Progenitor cell of endocrine pancreas (in vitro differentiated cells): ENCODE results near the gene TMA7B. TPM values are rescaled to one million over a fixed set of nuclear protein-coding genes. Genes with fewer than 3 reads are reported as not detected.

Experiments used
- DNase-seq: peaks from one replicate; pipeline ENCODE4 v3.0.0; 2021; ENCODE audit warnings: low spot score; ENCODE audit not compliant: unreplicated experiment
- H3K27ac Mint-ChIP-seq: 2 replicates; pipeline ENCODE4 v1.8.0; 2021; ENCODE audit warnings: mild to moderate bottlenecking, moderate library complexity, mixed read lengths
- H3K27me3 Mint-ChIP-seq: 2 replicates; pipeline ENCODE4 v1.8.0; 2021; ENCODE audit warnings: mixed read lengths
- H3K36me3 Mint-ChIP-seq: 2 replicates; pipeline ENCODE4 v1.8.0; 2022; ENCODE audit warnings: mixed read lengths; ENCODE audit not compliant: insufficient read depth
- H3K4me1 Mint-ChIP-seq: 2 replicates; pipeline ENCODE4 v1.8.0; 2021; ENCODE audit warnings: low read depth, mixed read lengths
- H3K4me3 Mint-ChIP-seq: 2 replicates; pipeline ENCODE4 v1.8.0; 2021; ENCODE audit warnings: low read depth, mild to moderate bottlenecking, moderate library complexity, mixed read lengths
- H3K9me3 Mint-ChIP-seq: 2 replicates; pipeline ENCODE4 v1.8.0; 2021; ENCODE audit warnings: low read depth, mixed read lengths
- total RNA-seq: library from RNA; stranded (reverse); gene quantifications from 2 replicates; pipeline ENCODE4 v1.2.1, GENCODE V29; 2021
- TF ChIP-seq, protein P1 (sequence below): fragments of 200-600 bp; sonication (generic); IDR thresholded peaks from one replicate; pipeline ENCODE4 v1.5.0; 2021; ENCODE audit warnings: antibody characterized with exemption, mild to moderate bottlenecking; ENCODE audit not compliant: unreplicated experiment

TMA7B gene
- total RNA-seq, 1 donor from 2014 or later = not detected

DNA sequence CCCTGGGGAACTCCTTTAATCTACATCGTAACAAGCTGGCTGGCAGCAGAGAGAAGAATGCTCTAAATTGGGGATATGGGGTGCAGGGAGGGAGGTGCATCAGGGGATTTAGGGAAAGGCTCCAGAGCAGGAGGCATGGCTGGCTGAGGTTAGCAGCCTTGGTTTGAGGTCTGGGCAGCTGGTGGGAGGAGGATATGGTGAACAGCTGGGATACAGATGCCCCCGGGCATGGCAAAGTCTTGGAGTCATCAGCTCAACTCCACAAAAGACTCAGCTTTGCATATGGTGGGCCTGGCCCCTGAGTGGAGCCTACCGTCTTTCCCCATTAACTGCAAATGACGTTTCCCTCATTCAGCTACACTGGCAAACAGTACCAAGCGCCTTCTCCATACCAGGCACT is 40.0 kb downstream of the TMA7B start:
- no peaks in the 10 kb centered on the region for H3K27me3 Mint-ChIP-seq
- H3K36me3 Mint-ChIP-seq = peaks cover 5% of the 10 kb centered on the region
- H3K4me1 Mint-ChIP-seq = peaks cover 65% of the 10 kb centered on the region
- no peak overlapping the region for H3K27ac Mint-ChIP-seq
- TF ChIP-seq, protein P1, sequence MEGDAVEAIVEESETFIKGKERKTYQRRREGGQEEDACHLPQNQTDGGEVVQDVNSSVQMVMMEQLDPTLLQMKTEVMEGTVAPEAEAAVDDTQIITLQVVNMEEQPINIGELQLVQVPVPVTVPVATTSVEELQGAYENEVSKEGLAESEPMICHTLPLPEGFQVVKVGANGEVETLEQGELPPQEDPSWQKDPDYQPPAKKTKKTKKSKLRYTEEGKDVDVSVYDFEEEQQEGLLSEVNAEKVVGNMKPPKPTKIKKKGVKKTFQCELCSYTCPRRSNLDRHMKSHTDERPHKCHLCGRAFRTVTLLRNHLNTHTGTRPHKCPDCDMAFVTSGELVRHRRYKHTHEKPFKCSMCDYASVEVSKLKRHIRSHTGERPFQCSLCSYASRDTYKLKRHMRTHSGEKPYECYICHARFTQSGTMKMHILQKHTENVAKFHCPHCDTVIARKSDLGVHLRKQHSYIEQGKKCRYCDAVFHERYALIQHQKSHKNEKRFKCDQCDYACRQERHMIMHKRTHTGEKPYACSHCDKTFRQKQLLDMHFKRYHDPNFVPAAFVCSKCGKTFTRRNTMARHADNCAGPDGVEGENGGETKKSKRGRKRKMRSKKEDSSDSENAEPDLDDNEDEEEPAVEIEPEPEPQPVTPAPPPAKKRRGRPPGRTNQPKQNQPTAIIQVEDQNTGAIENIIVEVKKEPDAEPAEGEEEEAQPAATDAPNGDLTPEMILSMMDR = no peak
- no peaks in the 10 kb centered on the region for H3K9me3 Mint-ChIP-seq
- no peak for DNase-seq
- no peak overlapping the region for H3K4me3 Mint-ChIP-seq

DNA sequence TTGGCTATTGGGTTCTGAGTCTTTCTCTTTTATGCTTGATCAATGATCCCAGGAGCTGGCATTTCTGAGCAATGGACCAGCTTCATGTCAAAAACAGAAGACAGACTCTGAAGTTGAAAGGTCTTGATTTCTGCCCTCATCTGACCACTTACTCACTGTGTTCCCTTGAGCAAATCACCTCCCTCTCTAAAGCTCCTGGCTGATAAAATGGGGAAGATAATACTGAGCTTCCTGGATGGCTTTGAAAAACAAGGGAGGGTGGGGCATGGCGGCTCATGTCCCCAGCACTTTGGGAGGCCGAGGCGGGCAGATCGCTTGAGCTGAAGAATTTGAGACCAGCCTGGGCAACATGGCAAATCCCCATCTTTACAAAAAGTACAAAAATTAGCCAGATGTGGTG is 40.9 kb downstream of the TMA7B start:
- Mint-ChIP-seq H3K9me3 (no peaks in the 10 kb centered on the region), H3K27ac (no peak overlapping the region), H3K4me3 (no peak overlapping the region), H3K27me3 (no peaks in the 10 kb centered on the region), H3K4me1 (peaks cover 63% of the 10 kb centered on the region), H3K36me3 (peaks cover 5% of the 10 kb centered on the region)
- no peak for DNase-seq
- TF ChIP-seq, protein P1 = no peak

DNA sequence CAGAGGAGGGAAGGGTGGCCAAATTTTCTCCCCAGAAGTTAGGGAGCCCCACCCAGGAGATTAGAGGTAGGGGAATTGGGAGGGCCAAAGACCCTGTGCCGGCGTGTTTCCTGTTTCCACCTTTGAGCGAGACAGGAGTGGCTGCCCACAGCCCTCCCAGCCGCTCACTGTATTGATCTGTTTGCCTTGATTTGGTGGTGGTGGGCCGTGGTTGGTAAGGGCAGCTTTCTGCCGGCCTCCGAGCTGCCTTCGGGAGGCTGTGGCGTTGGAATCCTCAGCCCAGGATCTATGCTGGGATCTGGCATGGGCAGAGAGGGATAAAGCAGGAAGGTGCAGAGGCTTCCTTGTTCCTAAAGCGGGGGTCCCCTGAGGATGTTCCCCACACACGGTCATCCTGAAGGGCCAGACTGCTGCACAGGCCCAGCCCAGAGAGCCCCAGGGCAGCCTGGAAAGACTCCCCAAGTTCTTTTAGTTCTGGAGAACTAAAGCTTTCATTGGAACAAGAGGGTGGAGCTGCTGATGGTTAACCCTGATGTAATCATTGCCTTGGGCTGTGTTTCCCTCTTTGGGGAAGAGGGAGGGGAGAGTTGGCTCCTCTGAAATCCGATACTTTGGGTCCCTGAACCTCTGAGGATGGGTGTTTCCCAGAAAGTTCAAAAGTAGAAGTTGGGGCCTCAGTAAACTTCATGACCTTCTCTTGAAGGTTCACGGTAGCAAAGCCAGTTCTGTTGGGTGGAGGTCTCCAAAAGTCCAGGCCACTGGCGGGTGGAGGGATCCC is 41.8 kb downstream of the TMA7B start:
- Mint-ChIP-seq H3K27ac (peak overlapping the region; percentile 59), H3K27me3 (no peaks in the 10 kb centered on the region), H3K4me3 (no peak overlapping the region), H3K9me3 (no peaks in the 10 kb centered on the region), H3K36me3 (peaks cover 5% of the 10 kb centered on the region), H3K4me1 (peaks cover 56% of the 10 kb centered on the region)
- TF ChIP-seq, protein P1 = no peak
- no peak for DNase-seq

DNA sequence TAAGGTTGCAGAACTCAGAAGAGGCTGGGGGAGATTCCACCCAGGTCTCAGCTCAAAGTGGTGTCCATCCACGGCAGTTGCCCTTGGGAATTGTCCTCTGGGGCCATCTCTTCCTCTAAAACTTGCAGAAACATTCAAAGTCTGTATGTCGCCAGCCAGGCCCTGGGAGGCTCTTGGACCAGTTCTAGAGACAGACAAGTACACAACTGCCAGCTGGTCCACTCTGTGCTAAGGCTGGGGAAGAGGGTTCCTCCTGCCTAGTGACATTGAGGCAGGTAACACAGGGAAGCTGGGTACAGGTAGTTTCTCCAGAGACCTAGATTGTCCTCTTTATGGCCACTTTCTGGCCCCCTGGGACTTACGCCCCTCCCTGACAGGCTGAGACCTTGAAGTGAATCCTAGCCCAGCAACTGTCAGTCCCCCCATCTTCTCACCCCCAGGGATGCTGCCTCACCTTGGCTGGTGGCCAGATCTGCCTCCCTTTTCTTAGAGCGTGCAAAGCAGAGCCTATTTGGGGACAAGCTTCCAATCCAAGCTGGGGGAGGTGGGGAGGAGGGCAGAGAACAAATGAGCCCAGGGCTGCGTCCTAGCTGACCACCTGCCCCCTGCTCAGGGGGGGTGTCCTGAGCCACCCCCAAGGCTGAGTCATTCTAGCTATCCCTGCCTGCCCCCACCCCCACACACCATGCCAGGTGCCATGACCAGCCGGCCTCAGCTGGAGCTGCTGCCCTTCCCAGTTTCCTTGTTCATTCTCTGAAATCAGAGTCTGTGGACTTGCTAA is 42.9 kb downstream of the TMA7B start:
- Mint-ChIP-seq H3K36me3 (peaks cover 5% of the 10 kb centered on the region), H3K27me3 (peaks cover 3% of the 10 kb centered on the region), H3K9me3 (no peaks in the 10 kb centered on the region), H3K4me3 (no peak overlapping the region), H3K27ac (no peak overlapping the region), H3K4me1 (peaks cover 45% of the 10 kb centered on the region)
- TF ChIP-seq, protein P1 = no peak
- no peak for DNase-seq

DNA sequence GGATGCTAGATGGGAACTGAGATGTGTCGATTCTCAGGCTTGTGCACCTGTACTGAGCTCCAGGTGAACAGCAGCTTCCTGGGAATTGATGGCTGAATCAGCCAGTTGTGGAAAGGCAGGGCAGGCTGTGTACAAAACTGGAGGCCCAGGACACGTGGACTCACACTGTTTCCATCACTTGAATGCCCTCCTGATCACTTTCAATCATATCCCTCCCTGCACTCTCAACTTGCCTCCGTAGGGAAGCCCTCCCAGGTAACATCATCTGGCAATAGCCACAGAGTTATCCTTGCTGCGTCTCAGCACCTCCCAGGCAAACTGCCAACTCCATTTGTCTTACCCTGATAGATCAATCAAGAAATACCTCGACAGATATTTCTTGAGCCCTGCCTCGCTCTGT is 44.6 kb downstream of the TMA7B start:
- H3K4me1 Mint-ChIP-seq = peaks cover 39% of the 10 kb centered on the region
- peaks cover 5% of the 10 kb centered on the region for H3K36me3 Mint-ChIP-seq
- no peaks in the 10 kb centered on the region for H3K9me3 Mint-ChIP-seq
- TF ChIP-seq, protein P1 = no peak
- H3K4me3 Mint-ChIP-seq = no peak overlapping the region
- H3K27ac Mint-ChIP-seq = peak overlapping the region; percentile 24
- DNase-seq = no peak
- H3K27me3 Mint-ChIP-seq = peaks cover 3% of the 10 kb centered on the region
